GM23248 (cell line): ENCODE measurements around the gene GPHN. TPM values are rescaled to one million over a fixed set of nuclear protein-coding genes. Genes with fewer than 3 reads are reported as not detected.

Experiments
- DNase-seq: peaks from one replicate; pipeline ENCODE4 v3.0.0-alpha.2; 2015
- H2AFZ ChIP-seq: fragments of 200-600 bp; sonication (generic); 2 replicates; pipeline ENCODE4 v1.6.1; 2016; ENCODE audit warnings: antibody characterized with exemption
- H3F3A ChIP-seq: fragments of 200-600 bp; sonication (generic); 2 replicates; pipeline ENCODE4 v1.6.1; 2016; ENCODE audit warnings: mild to moderate bottlenecking, antibody characterized with exemption, mixed run types; ENCODE audit not compliant: insufficient read depth
- H3K27ac ChIP-seq: fragments of 200-600 bp; sonication (generic); 2 replicates; pipeline ENCODE4 v1.5.1; 2016; ENCODE audit warnings: mild to moderate bottlenecking
- H3K27me3 ChIP-seq: fragments of 200-600 bp; sonication (generic); replicated peaks from 2 replicates; pipeline ENCODE4 v1.6.1; 2016; ENCODE audit warnings: mild to moderate bottlenecking; ENCODE audit not compliant: insufficient read depth
- H3K36me3 ChIP-seq: fragments of 200-600 bp; sonication (generic); 2 replicates; pipeline ENCODE4 v1.6.1; 2016; ENCODE audit warnings: low read depth, mild to moderate bottlenecking
- H3K4me1 ChIP-seq: fragments of 200-600 bp; sonication (generic); 2 replicates; pipeline ENCODE4 v1.6.1; 2016; ENCODE audit warnings: mild to moderate bottlenecking; ENCODE audit not compliant: insufficient read depth
- H3K4me2 ChIP-seq: fragments of 200-600 bp; sonication (generic); one replicate; pipeline ENCODE4 v1.6.1; 2016; ENCODE audit warnings: mild to moderate bottlenecking; ENCODE audit not compliant: unreplicated experiment
- H3K4me3 ChIP-seq: fragments of 200-600 bp; sonication (generic); 2 replicates; pipeline ENCODE4 v1.5.1; 2016; ENCODE audit warnings: mild to moderate bottlenecking
- H3K79me2 ChIP-seq: fragments of 200-600 bp; sonication (generic); 2 replicates; pipeline ENCODE4 v1.6.1; 2016; ENCODE audit warnings: mild to moderate bottlenecking; ENCODE audit not compliant: insufficient read depth
- H3K9ac ChIP-seq: fragments of 200-600 bp; sonication (generic); 2 replicates; pipeline ENCODE4 v1.6.1; 2016; ENCODE audit warnings: mild to moderate bottlenecking
- H3K9me2 ChIP-seq: fragments of 200-600 bp; sonication (generic); 2 replicates; pipeline ENCODE4 v1.6.1; 2016; ENCODE audit warnings: mixed run types, mild to moderate bottlenecking, moderate library complexity; ENCODE audit not compliant: insufficient read depth
- H3K9me3 ChIP-seq: fragments of 200-600 bp; sonication (generic); one replicate; pipeline ENCODE4 v1.6.1; 2017; ENCODE audit warnings: low read depth
- H4K20me1 ChIP-seq: fragments of 200-600 bp; sonication (generic); 2 replicates; pipeline ENCODE4 v1.6.0; 2016; ENCODE audit not compliant: insufficient read depth
- EZH2 ChIP-seq: fragments of 200-600 bp; sonication (generic); IDR thresholded peaks from 2 replicates; pipeline ENCODE4 v1.6.1; 2018; ENCODE audit warnings: antibody characterized with exemption, mild to moderate bottlenecking; ENCODE audit not compliant: insufficient read depth, poor library complexity, severe bottlenecking
- EZH2phosphoT487 ChIP-seq: fragments of 200-600 bp; sonication (generic); IDR thresholded peaks from 2 replicates; pipeline ENCODE4 v1.6.1; 2018; ENCODE audit warnings: antibody characterized with exemption, moderate library complexity, mild to moderate bottlenecking, low read depth; ENCODE audit not compliant: insufficient read depth
- WGBS, 2 experiments: methylation state at CpG; one replicate each; pipeline ENCODE4 v1.1.6; 2015 to 2017; ENCODE audit warnings: low lambda C conversion rate in 2 of 2, low coverage in 1 of 2; ENCODE audit errors: missing lambda C conversion rate in 2 of 2; 5-methylcytosine and 5-hydroxymethylcytosine counted together
- in situ Hi-C: fragments of 300-500 bp; cut with MboI; formaldehyde crosslinking; loops from 2 replicates; pipeline ENCODE4 v1.15.0; 2020
- polyA plus RNA-seq: library from polyadenylated mRNA; unstranded; fragments of >200 nt; fragmentation: Nextera tagmentation; extraction: Ambion mirVana; gene quantifications from 2 replicates; pipeline ENCODE4 v1.2.1, GENCODE V29; 2016
- total RNA-seq: library from RNA; depleted of rRNA; stranded (reverse); fragments of >200 nt; shearing (Covaris generic); gene quantifications from 2 replicates; pipeline ENCODE4 v1.2.3, GENCODE V29; 2014

The GPHN gene
- total and polyA plus RNA-seq, 2 experiments from 2014 or later = 7.6 to 9.3 TPM

DNA sequence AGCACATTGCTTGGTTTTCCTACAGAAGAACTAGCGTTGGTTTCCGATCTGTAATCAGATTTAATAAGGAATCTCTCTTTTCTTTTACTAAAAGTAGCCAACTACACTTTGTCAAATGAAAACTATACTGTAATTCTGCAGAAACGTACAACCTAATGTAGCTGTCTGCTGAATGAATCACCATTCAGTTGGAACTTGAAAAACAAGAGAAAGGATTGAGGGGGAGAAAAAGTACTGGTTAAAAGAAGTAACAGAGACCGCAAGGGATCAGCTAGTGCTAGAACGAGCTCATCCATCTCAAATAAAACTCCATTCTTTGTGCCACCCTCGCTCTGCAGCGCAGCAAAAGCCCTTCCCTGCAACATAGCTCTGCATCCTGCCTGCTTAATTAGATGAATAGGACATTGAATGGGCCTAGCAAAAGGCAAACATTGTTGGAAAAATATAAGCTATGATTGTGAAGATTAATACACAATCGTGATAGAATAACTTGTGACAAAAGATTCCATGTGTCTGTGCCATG is 683.9 kb downstream of the GPHN start:
- Histone ChIP-seq H3K9me3 (no peaks in the 10 kb centered on the region), H3K36me3 (no peaks in the 10 kb centered on the region), H3K4me3 (peak overlapping the region; percentile 41), H3K9me2 (no peaks in the 10 kb centered on the region), H2AFZ (peak overlapping the region; percentile 66), H3K27me3 (no peaks in the 10 kb centered on the region), H3K4me2 (peak overlapping the region; percentile 43), H3K27ac (no peak overlapping the region), H3K9ac (no peak overlapping the region), H3F3A (peaks cover 15% of the 10 kb centered on the region), H3K4me1 (peaks cover 27% of the 10 kb centered on the region), H4K20me1 (no peaks in the 10 kb centered on the region), H3K79me2 (no peaks in the 10 kb centered on the region)
- DNase-seq = peak; percentile 31
- TF ChIP-seq EZH2phosphoT487 = no peak
- no peak for TF ChIP-seq EZH2
- WGBS, 2 experiments = 63 to 66% methylated on average over 8 of the region's 8 CpGs
- in situ Hi-C loops = no loop called here

DNA sequence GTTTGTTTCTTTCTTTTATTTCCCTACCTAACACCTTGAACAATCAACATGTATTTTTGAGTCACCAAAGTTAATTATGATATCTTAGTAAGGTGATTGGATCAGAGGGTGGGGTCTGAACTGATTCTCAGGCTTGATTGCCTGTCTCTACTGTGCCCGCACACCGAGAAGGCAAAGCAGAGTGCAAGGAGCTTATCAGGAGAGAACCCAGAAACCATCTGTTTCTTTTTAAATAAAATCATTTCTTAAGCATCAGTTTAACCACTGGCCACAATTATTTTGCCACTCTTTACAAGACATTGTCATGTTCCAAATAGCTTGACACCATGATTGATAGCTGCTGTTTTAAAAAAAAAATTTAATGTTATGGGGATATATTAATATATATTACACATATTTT is 684.4 kb downstream of the GPHN start:
- Histone ChIP-seq H3K4me1 (peaks cover 21% of the 10 kb centered on the region), H3K4me2 (no peak overlapping the region), H3K4me3 (no peak overlapping the region), H3K9me2 (no peaks in the 10 kb centered on the region), H3K9ac (no peak overlapping the region), H3K27ac (no peak overlapping the region), H3K79me2 (no peaks in the 10 kb centered on the region), H4K20me1 (no peaks in the 10 kb centered on the region), H3K36me3 (no peaks in the 10 kb centered on the region), H3K27me3 (no peaks in the 10 kb centered on the region), H2AFZ (peak overlapping the region; percentile 66), H3K9me3 (no peaks in the 10 kb centered on the region), H3F3A (peaks cover 11% of the 10 kb centered on the region)
- in situ Hi-C loops = no loop called here
- DNase-seq = no peak
- 83 to 84% methylated on average over 2 of the region's 2 CpGs for WGBS, 2 experiments
- TF ChIP-seq EZH2 (no peak), EZH2phosphoT487 (no peak)

DNA sequence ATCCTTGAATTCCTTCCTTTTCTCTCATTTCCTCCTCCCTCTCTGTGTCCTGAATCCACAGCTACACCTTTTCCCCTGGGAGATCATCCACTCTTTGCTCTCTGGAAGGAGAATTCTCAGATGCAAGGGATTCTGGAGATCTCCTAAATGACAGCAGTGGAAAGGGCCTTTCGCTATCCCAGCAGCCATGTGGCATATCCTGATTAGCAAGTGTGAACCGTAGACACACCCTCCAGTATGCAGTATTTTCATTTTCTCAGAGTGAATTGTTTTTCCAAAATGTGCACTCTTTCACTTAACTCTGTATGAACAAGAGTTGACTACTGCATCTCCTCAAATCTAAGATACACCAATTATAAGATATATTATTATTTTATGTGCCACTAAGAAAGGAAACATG is 687.3 kb downstream of the GPHN start:
- H3K27me3 ChIP-seq = no peaks in the 10 kb centered on the region
- H3K4me2 ChIP-seq = no peak overlapping the region
- DNase-seq = peak; percentile 6
- no peak overlapping the region for H2AFZ ChIP-seq
- TF ChIP-seq EZH2 (no peak), EZH2phosphoT487 (no peak)
- no peaks in the 10 kb centered on the region for H3K9me2 ChIP-seq
- no peak overlapping the region for H3K4me3 ChIP-seq
- no peaks in the 10 kb centered on the region for H3F3A ChIP-seq
- H3K36me3 ChIP-seq = no peaks in the 10 kb centered on the region
- H3K27ac ChIP-seq = no peak overlapping the region
- H3K9me3 ChIP-seq = no peaks in the 10 kb centered on the region
- H3K79me2 ChIP-seq = no peaks in the 10 kb centered on the region
- in situ Hi-C loops = no loop called here
- H3K9ac ChIP-seq = no peak overlapping the region
- WGBS, 2 experiments = 27 to 29% methylated on average over 2 of the region's 2 CpGs
- no peaks in the 10 kb centered on the region for H4K20me1 ChIP-seq
- H3K4me1 ChIP-seq = peaks cover 9% of the 10 kb centered on the region

DNA sequence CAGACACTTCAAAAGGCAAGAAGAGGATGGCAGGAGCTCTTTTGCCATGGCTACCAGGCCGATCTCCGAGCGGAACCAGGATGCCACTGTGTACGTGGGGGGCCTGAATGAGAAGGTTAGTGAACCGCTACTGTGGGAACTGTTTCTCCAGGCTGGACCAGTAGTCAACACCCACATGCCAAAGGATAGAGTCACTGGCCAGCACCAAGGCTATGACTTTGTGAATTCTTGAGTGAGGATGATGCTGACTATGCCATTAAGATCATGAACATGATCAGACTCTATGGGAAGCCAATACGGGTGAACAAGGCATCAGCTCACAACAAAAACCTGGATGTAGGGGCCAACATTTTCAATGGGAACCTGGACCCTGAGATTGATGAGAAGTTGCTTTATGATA is 691.1 kb downstream of the GPHN start:
- Histone ChIP-seq H3K9me2 (no peaks in the 10 kb centered on the region), H3K9ac (no peak overlapping the region), H3K4me3 (no peak overlapping the region), H3K4me1 (no peaks in the 10 kb centered on the region), H3K27me3 (no peaks in the 10 kb centered on the region), H3K27ac (no peak overlapping the region), H4K20me1 (no peaks in the 10 kb centered on the region), H3K9me3 (no peaks in the 10 kb centered on the region), H3F3A (no peaks in the 10 kb centered on the region), H2AFZ (no peak overlapping the region), H3K79me2 (no peaks in the 10 kb centered on the region), H3K36me3 (no peaks in the 10 kb centered on the region), H3K4me2 (no peak overlapping the region)
- peak; percentile 38 for DNase-seq
- TF ChIP-seq EZH2 = no peak
- no peak for TF ChIP-seq EZH2phosphoT487
- 83 to 84% methylated on average over 6 of the region's 6 CpGs for whole genome bisulfite sequencing, 2 experiments
- in situ Hi-C loops = no loop called here

GRCh38 chr14:67207810-67208209 is 699.9 kb downstream of the GPHN start:
- Histone ChIP-seq H4K20me1 (no peaks in the 10 kb centered on the region), H3K9me2 (peaks cover 4% of the 10 kb centered on the region; the same call in 1 of the 2 replicates), H3F3A (no peaks in the 10 kb centered on the region), H3K9me3 (no peaks in the 10 kb centered on the region), H3K4me2 (no peak overlapping the region), H2AFZ (no peak overlapping the region), H3K27ac (no peak overlapping the region), H3K9ac (no peak overlapping the region), H3K4me3 (no peak overlapping the region), H3K36me3 (no peaks in the 10 kb centered on the region), H3K79me2 (no peaks in the 10 kb centered on the region), H3K4me1 (no peaks in the 10 kb centered on the region), H3K27me3 (no peaks in the 10 kb centered on the region)
- TF ChIP-seq EZH2phosphoT487 = no peak
- TF ChIP-seq EZH2 = no peak
- WGBS, 2 experiments = 80 to 84% methylated on average over 8 of the region's 8 CpGs
- in situ Hi-C loops = no loop called here
- DNase-seq = no peak
